MM.1S (cell line): ENCODE measurements around the gene IL12RB1.

ENCODE experiments used
- DNase-seq: peaks from one replicate; pipeline ENCODE4 v3.0.0-alpha.2; 2015
- H2AFZ ChIP-seq: fragments of 300-600 bp; sonication (generic); 2 replicates; pipeline ENCODE4 v1.6.0; 2016; ENCODE audit warnings: antibody characterized with exemption, low read length
- H3F3A ChIP-seq: fragments of 300-600 bp; sonication (generic); 2 replicates; pipeline ENCODE4 v1.6.1; 2016; ENCODE audit warnings: mild to moderate bottlenecking, antibody characterized with exemption, low read length, moderate library complexity, mixed read lengths; ENCODE audit not compliant: insufficient read depth
- H3K27ac ChIP-seq: fragments of 300-600 bp; sonication (generic); 2 replicates; pipeline ENCODE4 v1.5.1; 2016; ENCODE audit warnings: mild to moderate bottlenecking, low read length
- H3K27me3 ChIP-seq: fragments of 300-600 bp; sonication (generic); replicated peaks from 2 replicates; pipeline ENCODE4 v1.6.0; 2016; ENCODE audit warnings: low read length; ENCODE audit not compliant: insufficient read depth
- H3K36me3 ChIP-seq: fragments of 300-600 bp; sonication (generic); replicated peaks from 2 replicates; pipeline ENCODE4 v1.6.1; 2016; ENCODE audit warnings: mild to moderate bottlenecking, low read length, mixed read lengths; ENCODE audit not compliant: insufficient read depth
- H3K4me1 ChIP-seq: fragments of 300-600 bp; sonication (generic); 2 replicates; pipeline ENCODE4 v1.6.1; 2016; ENCODE audit warnings: low read length, mixed read lengths
- H3K4me2 ChIP-seq: fragments of 300-600 bp; sonication (generic); 2 replicates; pipeline ENCODE4 v1.6.0; 2016; ENCODE audit warnings: low read depth, low read length
- H3K4me3 ChIP-seq: fragments of 300-600 bp; sonication (generic); 2 replicates; pipeline ENCODE4 v1.5.1; 2016; ENCODE audit warnings: low read length, mixed read lengths
- H3K79me2 ChIP-seq: fragments of 300-600 bp; sonication (generic); 2 replicates; pipeline ENCODE4 v1.6.1; 2016; ENCODE audit warnings: mixed run types, low read length, mixed read lengths
- H3K9ac ChIP-seq: fragments of 300-600 bp; sonication (generic); 2 replicates; pipeline ENCODE4 v1.6.1; 2016; ENCODE audit warnings: low read length, mixed read lengths
- H3K9me2 ChIP-seq: fragments of 300-600 bp; sonication (generic); replicated peaks from 2 replicates; pipeline ENCODE4 v1.6.1; 2016; ENCODE audit warnings: mild to moderate bottlenecking, low read length, mixed read lengths; ENCODE audit not compliant: insufficient read depth
- H3K9me3 ChIP-seq: fragments of 300-600 bp; sonication (generic); replicated peaks from 2 replicates; pipeline ENCODE4 v1.6.1; 2016; ENCODE audit warnings: mild to moderate bottlenecking, low read length, mixed read lengths; ENCODE audit not compliant: insufficient read depth
- H4K20me1 ChIP-seq: fragments of 300-600 bp; sonication (generic); 2 replicates; pipeline ENCODE4 v1.6.1; 2016; ENCODE audit warnings: mild to moderate bottlenecking, low read length, moderate library complexity, mixed read lengths; ENCODE audit not compliant: insufficient read depth
- CTCF ChIP-seq: fragments of 300-600 bp; sonication (generic); IDR thresholded peaks from 2 replicates; pipeline ENCODE4 v1.5.1; 2016; ENCODE audit warnings: antibody characterized with exemption, low read length, mixed read lengths
- EZH2 ChIP-seq: fragments of 300-600 bp; sonication (generic); optimal IDR thresholded peaks from 2 replicates; pipeline ENCODE3; 2017; ENCODE audit warnings: low read depth, mild to moderate bottlenecking, antibody characterized with exemption, low read length, mixed read lengths
- EZH2phosphoT487 ChIP-seq: fragments of 300-600 bp; sonication (generic); IDR thresholded peaks from 2 replicates; pipeline ENCODE4 v1.6.1; 2018; ENCODE audit warnings: antibody characterized with exemption, low read length

The IL12RB1 gene

GRCh38 chr19:18101268-18101667 is 14.5 kb upstream of the IL12RB1 start:
- DNase-seq: no peak
- H3K4me3 ChIP-seq: no peak overlapping the region
- no peaks in the 10 kb centered on the region for H3K36me3 ChIP-seq
- no peak for TF ChIP-seq CTCF
- no peak for TF ChIP-seq EZH2
- no peak for TF ChIP-seq EZH2phosphoT487
- H2AFZ ChIP-seq: no peak overlapping the region
- no peak overlapping the region for H3K27ac ChIP-seq
- no peaks in the 10 kb centered on the region for H4K20me1 ChIP-seq
- H3K4me1 ChIP-seq: peaks cover 19% of the 10 kb centered on the region
- no peaks in the 10 kb centered on the region for H3K9me3 ChIP-seq
- H3K79me2 ChIP-seq: no peaks in the 10 kb centered on the region
- H3K4me2 ChIP-seq: no peak overlapping the region
- H3K9ac ChIP-seq: no peak overlapping the region
- no peaks in the 10 kb centered on the region for H3K9me2 ChIP-seq
- peaks cover 18% of the 10 kb centered on the region for H3K27me3 ChIP-seq
- peaks cover 5% of the 10 kb centered on the region for H3F3A ChIP-seq

- H3K4me3 ChIP-seq: no peak overlapping the region
- no peaks in the 10 kb centered on the region for H4K20me1 ChIP-seq
- no peak for DNase-seq
- peaks cover 20% of the 10 kb centered on the region for H3K27me3 ChIP-seq
- H3K4me1 ChIP-seq: peaks cover 19% of the 10 kb centered on the region
- H3K9me3 ChIP-seq: no peaks in the 10 kb centered on the region
- no peak overlapping the region for H3K27ac ChIP-seq
- H3K9me2 ChIP-seq: no peaks in the 10 kb centered on the region
- H3K36me3 ChIP-seq: no peaks in the 10 kb centered on the region
- H3K79me2 ChIP-seq: no peaks in the 10 kb centered on the region
- H3K9ac ChIP-seq: no peak overlapping the region
- no peak overlapping the region for H3K4me2 ChIP-seq
- TF ChIP-seq CTCF (no peak), EZH2phosphoT487 (no peak), EZH2 (no peak)
- H3F3A ChIP-seq: peaks cover 5% of the 10 kb centered on the region
- H2AFZ ChIP-seq: no peak overlapping the region
These were observed 14.0 kb upstream of the IL12RB1 start for GRCh38 chr19:18100710-18101109.

GRCh38 chr19:18099623-18099995 is 12.9 kb upstream of the IL12RB1 start:
- Histone ChIP-seq H3K9me2 (no peaks in the 10 kb centered on the region), H3K36me3 (no peaks in the 10 kb centered on the region), H3K9ac (no peak overlapping the region), H3K4me2 (peak overlapping the region; percentile 97), H2AFZ (no peak overlapping the region; the same call in 1 of the 2 replicates), H3K27ac (no peak overlapping the region), H4K20me1 (no peaks in the 10 kb centered on the region), H3K79me2 (no peaks in the 10 kb centered on the region), H3K27me3 (peaks cover 20% of the 10 kb centered on the region), H3K9me3 (no peaks in the 10 kb centered on the region), H3K4me1 (peaks cover 13% of the 10 kb centered on the region), H3F3A (peaks cover 5% of the 10 kb centered on the region), H3K4me3 (peak overlapping the region; percentile 60; the same call in 1 of the 2 replicates)
- no peak for DNase-seq
- no peak for TF ChIP-seq EZH2
- no peak for TF ChIP-seq CTCF
